Glomerular visceral epithelial cell (primary cell): ENCODE data around the gene C5orf22.
"Not testable (repeated sequence)": the region's sequence is repeated elsewhere in the genome, so short reads cannot be mapped to it uniquely, and the experiment has no call there.

Source experiments
- DNase-seq: peaks from one replicate; pipeline ENCODE4 v3.0.0-alpha.2; 2016; ENCODE audit errors: extremely low spot score

The C5orf22 gene

GRCh38 chr5:31531888-31532547, at the start of gene C5orf22, which contains the start of gene DROSHA:
Gene C5orf22, plus strand, starts transcription at chr5:31532301. Its CDS starts 92 bp downstream, at chr5:31532393.
Gene DROSHA, minus strand, starts transcription at chr5:31532093. Its CDS starts 3,034 bp downstream, at chr5:31529059.
- DNase-seq = peak; percentile 97

GRCh38 chr5:31485376-31486207, 46.5 kb upstream of the C5orf22 start:
- no peak for DNase-seq

GRCh38 chr5:31486441-31486840, 45.7 kb upstream of the C5orf22 start:
- no peak for DNase-seq

DNA sequence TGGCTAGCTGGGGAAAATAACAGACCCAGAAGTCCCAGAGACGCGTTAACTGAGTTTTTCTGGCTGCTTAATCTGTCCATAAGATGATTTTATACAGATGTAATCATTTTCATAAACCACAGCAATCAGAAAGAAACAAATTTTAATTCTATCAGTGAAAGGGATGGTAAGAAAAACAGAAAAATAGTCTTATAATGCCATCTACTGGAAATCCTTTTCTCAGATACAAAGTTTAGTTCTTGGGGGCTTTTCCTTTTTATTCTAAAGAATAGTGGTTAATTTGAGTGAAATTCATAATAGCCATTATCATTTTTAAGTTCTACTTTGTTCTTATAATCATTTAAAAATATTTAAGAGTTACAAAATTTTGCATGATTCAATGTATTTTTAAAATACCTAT, 44.6 kb upstream of the C5orf22 start:
- DNase-seq = no peak

DNA sequence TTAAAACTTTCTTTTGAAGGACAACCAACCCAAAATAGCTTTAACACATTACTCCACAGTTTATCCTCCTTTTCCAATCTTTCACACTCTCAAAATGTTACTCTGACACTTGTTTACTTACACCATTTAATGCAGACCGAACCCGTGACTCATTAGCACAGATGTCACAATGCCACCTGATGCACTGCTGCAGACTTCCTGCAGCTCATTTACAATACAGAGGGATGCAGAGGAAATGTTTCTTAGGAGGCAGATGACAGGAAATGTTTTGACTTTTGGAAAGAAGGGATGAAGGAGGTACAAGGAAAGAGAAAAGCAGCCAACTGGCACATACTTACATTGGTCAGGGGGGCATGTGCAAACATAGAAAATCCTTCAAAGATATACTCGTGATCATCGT, 39.2 kb upstream of the C5orf22 start:
- DNase-seq = no peak

- DNase-seq = no peak
These were observed 36.8 kb upstream of the C5orf22 start for GRCh38 chr5:31495336-31495735.

- DNase-seq = no peak
These were observed 35.8 kb upstream of the C5orf22 start for GRCh38 chr5:31496301-31496700.

DNA sequence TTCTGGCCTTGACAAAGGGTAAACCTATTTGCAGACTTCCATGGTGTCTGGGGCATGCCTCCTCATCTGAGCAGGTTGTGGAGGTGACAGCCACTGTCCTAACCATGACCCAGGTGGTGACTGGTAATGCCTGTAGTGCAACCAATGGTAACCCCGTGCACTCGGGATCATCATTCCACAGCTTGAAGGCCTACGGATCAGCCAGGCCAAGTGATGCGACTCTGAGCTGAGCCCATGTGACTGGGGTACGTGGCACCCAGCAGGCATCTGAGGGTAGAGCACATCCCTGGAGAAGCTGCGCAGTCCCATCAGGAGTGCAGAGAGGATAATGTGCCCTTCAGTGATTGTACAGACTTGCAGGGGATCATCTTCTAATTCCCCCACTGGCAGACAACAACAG, 35.2 kb upstream of the C5orf22 start:
- no peak for DNase-seq

DNA sequence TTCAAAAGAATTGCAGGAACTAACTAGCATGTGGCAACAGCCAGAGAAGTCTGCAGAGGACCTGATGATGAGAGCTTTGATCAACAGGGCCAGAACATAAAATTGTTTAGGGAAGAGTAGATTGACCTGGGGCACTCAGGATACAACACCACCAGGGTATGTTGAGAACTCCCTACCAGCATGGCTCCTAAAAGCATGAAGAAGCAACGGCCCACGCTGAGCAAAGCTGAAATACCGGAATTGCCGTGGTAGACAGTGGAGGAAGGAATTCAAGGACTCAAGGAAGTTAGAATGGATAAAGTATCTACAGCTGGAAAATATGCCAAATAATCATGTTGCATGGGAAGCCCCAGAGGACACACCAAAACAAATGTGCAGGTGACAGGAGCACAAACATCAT, 31.8 kb upstream of the C5orf22 start:
- DNase-seq = no peak

- no peak for DNase-seq
These were observed 29.6 kb upstream of the C5orf22 start for GRCh38 chr5:31502506-31502905.

DNA sequence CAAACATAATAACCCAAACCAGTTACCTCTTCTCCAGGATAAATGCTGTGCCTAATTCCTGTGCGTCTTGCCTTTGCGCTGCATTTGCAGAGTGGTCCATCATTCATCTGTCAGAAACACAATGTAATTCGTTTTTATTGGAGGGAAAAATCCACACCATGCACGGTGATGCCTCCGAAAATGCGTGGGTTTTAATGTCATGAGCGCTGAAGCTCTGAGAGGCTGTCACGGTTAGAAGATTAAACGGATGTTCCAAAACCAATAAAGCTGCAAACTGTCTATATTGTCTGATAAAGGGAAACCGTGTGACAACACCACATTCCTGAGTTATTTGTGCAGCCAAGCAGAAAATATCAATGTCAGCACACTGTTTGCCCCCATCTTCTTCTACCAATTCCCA, 27.6 kb upstream of the C5orf22 start:
- DNase-seq = no peak

DNA sequence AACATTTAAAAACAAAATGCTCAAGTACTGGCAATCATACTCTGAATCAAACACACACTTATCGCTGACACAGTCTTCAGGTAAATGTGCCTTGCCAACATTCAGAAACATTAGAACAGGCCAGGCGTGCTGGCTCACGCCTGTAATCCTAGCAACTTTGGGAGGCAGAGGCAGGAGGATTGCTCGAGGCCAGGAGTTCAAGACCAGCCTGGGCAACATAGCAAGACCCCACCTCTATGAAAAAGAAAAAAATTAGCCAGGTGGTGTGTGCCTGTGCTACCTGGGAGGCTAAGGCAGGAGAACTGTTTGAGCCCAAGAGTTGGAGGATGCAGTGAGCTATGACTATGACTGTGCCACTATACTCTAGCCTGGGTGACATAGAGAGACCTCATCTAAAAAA, 20.8 kb upstream of the C5orf22 start:
- no peak for DNase-seq

DNA sequence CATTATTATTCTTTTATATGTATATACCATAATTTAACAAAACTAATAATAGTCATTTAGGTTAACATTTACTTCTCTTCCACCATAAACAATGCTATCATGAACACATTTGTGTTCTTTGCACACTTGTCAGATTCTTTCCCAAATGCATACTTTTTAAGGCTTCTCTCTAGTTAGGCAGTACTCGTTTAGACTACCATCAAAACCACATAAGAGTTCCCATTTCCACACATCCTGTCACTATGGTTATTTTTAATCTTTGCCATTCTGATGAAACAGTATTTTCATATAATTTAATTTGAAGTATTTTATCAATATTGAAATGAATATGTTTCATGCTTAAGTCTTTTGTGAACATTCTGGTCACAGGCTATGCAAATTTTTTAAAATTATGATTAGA, 15.3 kb upstream of the C5orf22 start:
- DNase-seq = no peak

DNA sequence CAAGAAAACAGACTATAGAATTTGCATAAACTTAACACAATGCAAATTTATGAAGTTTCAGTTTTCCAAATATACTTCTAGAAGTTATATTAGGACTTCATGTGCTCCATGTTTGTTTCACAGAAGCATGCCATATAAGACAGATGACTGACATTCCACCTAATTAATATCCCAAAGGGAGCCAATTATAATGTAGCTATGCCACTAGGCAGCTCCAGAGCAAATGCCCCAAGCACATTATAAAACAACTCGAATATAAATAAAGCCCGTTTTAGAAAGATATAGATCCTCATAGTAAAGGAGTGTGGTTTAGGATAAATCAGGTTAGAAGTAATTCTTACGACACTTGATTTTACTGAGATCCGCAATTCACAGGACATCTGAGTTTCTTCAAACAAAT, 9.1 kb upstream of the C5orf22 start:
- DNase-seq = no peak

GRCh38 chr5:31530541-31531265, 1.4 kb upstream of the C5orf22 start:
- peak; percentile 24 for DNase-seq

- no peak for DNase-seq
These were observed 586 bp upstream of the C5orf22 start for GRCh38 chr5:31531543-31531887.

DNA sequence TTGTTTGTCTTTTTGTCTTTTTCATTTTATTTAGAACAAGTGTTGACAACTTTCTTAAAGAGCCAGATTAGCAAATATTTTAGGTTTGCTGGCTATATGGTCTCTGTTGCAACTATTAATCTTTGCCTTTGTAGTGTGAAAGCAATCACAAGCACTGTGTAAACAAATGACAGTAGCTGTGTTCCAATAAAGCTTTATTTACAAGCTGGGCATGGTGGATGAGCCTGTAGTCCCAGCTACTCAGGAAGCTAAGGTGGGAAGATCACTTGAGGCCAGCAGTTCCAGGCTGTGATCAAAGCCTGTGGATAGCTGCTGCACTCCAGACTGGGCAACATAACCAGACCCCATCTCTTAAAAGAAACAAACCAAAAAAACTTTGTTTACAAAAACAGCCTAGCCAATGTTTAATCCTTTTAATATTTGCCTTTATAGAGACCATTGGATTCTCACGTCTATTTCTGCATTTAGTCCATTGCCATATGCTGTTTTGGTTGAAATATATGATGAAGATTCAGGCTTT, 2.5 kb downstream of the C5orf22 start:
- DNase-seq = no peak

- no peak for DNase-seq
These were observed 4.8 kb downstream of the C5orf22 start for GRCh38 chr5:31536873-31537272.

DNA sequence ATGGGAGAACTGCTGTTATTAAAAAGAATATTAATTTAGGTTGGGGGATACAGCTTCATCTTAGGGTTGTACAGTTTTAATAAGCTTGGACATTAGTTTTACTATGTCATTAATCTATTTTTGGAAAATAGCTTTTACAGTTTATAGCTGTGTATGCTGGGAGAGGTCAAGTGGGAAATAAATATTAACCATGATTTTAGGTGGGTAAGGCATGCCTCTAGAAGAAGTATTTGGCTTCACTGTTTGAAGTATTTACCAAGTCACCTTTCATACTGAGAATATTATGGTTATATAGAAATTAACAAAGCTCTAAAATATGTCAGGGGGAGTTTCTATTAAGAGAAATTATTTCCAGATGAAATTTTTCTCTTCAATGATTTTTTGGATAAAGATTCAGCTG, 5.2 kb downstream of the C5orf22 start:
- no peak for DNase-seq

GRCh38 chr5:31537851-31538250, 5.8 kb downstream of the C5orf22 start:
- DNase-seq = no peak

DNA sequence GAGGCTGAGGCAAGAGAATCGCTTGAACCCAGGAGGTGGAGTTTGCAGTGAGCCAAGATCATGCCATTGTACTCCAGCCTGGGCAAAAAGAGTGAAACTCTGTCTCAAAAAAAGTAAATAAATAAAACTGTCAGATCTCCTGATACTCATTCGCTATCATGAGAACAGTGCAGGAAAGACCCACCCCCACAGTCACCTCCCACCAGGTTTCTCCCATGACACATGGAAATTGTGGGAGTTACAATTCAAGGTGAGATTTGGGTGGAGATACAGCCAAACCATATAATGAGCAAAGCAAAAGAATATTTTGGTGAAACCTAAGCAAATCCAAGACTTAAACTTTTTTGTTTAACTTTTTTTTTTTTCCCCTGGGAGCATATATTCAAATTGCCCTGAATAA, 17.0 kb downstream of the C5orf22 start:
- DNase-seq = not testable (repeated sequence)

DNA sequence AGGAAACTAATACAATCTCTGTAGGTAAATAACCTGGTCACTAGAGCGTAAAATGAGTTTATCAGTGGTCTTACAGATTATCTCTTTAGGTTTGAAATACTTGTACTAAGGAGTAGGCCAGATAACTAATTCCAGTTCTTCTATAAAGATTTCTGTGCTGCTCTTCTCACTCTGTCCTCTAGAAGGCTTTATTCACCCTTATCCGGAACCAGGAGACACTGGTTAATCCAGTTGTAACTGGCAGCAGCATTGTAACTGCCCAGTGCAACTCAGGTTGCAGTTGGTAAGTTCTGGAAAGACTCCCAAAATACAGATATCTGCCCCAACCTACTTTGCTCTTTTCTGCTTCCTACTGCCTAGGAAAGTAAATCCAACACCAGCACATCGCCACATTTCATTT, 19.8 kb downstream of the C5orf22 start:
- no peak for DNase-seq
